ENCODE data around the gene ABCC5.
"Not testable (repeated sequence)": the region's sequence is repeated elsewhere in the genome, so short reads cannot be mapped to it uniquely, and the experiment has no call there.

The ABCC5 gene

GRCh38 chr3:183892610-183893214 is 125.0 kb downstream of the ABCC5 start:
- no peak for DNase-seq (ENCODE audit: low read depth)

- DNase-seq (ENCODE audit: low read depth) = no peak
Observed at GRCh38 chr3:183885766-183886165, 131.9 kb downstream of the ABCC5 start.

GRCh38 chr3:183884427-183885296 is 133.0 kb downstream of the ABCC5 start, which contains the start of gene PARL:
PARL (minus strand) TSS chr3:183884880; CDS start chr3:183884846, 34 bp downstream.
- peak; percentile 87 for DNase-seq (ENCODE audit: low read depth)

- no peak for DNase-seq (ENCODE audit: low read depth)
Observed at GRCh38 chr3:183884097-183884426, 133.6 kb downstream of the ABCC5 start.

GRCh38 chr3:183883291-183884096 is 134.2 kb downstream of the ABCC5 start:
- DNase-seq (ENCODE audit: low read depth) = no peak

- DNase-seq (ENCODE audit: low read depth) = no peak
Observed at GRCh38 chr3:183880121-183880520, 137.6 kb downstream of the ABCC5 start.

- DNase-seq (ENCODE audit: low read depth) = no peak
Observed at GRCh38 chr3:183879243-183879642, 138.4 kb downstream of the ABCC5 start.

GRCh38 chr3:183878071-183878470 is 139.6 kb downstream of the ABCC5 start:
- no peak for DNase-seq (ENCODE audit: low read depth)

GRCh38 chr3:183877227-183877626 is 140.5 kb downstream of the ABCC5 start:
- not testable (repeated sequence) for DNase-seq (ENCODE audit: low read depth)

- DNase-seq (ENCODE audit: low read depth) = no peak
Observed at GRCh38 chr3:183875411-183875810, 142.3 kb downstream of the ABCC5 start.

GRCh38 chr3:183873914-183874313 is 143.8 kb downstream of the ABCC5 start:
- DNase-seq (ENCODE audit: low read depth) = no peak

GRCh38 chr3:183871541-183871940 is 146.1 kb downstream of the ABCC5 start:
- no peak for DNase-seq (ENCODE audit: low read depth)

GRCh38 chr3:183870563-183870962 is 147.1 kb downstream of the ABCC5 start:
- no peak for DNase-seq (ENCODE audit: low read depth)

Data from fibroblast of gingiva (primary cell).